ENCODE results near the gene ACTN4.
A peak's percentile ranks its signal among the peaks of the same experiment; 100 is the strongest.

Gene ACTN4

GRCh38 chr19:38708413-38709024 is 61.1 kb downstream of the ACTN4 start:
- DNase-seq: no peak

- no peak for DNase-seq
Observed at GRCh38 chr19:38709119-38709518, 61.7 kb downstream of the ACTN4 start.

- no peak for DNase-seq
Observed at GRCh38 chr19:38709671-38710415, 62.4 kb downstream of the ACTN4 start.

DNA sequence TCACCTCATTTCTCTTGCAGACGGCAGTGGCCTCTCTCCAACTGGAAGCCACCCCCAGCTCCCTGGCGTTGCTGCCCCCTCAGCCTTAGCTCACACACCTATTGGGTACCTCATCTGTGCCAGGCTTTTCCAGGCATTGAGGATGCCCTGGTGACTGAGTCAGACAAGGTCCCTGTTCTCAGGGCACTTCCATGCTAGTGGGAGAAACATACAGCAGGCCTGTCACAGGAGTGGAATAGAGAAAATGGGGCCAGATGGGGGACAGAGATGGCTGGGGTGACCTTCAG is 62.9 kb downstream of the ACTN4 start:
- DNase-seq: no peak

DNA sequence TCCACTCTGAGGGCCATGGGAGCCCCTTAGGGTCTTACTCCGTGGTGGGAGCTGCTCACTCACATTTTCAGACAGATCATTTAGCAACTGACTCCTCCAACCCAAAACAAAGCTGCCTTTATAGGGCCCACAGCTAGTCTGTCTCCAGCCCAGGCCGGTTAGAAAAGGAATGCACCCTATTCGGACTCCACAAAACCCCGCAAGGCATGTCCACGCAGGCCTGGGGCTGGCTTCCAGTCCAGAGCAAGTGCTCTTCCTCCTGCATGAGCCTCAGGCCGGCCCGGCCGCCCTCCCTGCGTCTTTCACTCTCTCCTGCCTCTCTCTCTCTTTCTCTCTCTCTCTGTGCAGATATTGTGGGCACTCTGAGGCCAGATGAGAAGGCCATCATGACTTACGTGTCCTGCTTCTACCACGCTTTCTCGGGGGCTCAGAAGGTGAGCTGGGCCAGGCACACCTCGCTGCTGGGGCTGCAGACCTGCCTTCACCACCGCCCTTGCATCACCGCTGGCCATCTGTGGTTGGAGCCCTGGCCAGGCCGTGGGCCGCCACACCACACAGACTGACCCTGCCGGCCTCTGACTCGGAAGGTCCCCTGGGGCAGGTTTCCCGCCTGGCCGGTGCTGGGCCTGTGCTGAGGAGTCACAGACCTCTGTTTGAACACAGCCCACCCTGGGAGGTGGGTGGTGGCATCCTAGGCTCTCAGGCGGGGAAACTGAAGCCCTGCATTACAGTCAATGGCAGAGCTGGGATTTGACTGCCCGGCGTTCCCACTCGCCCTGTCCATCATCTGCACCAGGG is 63.7 kb downstream of the ACTN4 start:
- DNase-seq: peak in 7 of 51 donors; percentile 14 to 37 (median 31)

DNA sequence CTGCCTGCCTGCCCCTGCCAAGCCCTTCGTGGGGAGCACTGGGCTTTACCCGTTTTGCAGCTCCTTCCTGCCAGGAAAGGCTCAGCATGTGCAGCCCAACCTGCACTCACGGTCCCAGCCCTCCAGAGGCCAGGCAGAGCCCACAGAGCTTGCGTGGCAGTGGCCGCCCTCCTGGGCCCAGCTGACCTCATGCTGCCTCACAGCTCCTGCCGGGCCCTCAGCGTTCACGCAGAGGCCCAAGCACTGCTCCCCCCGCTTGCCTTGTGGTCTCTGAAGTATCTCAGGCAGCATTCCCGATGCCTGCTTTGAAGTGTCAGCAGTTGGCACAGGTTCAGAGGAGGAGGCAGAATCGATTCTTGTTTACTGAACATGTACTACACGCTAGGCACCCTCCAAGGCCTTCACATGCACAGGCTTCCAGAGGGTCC is 64.3 kb downstream of the ACTN4 start:
- DNase-seq: peak in 2 of 51 donors; percentile 19 to 43

DNA sequence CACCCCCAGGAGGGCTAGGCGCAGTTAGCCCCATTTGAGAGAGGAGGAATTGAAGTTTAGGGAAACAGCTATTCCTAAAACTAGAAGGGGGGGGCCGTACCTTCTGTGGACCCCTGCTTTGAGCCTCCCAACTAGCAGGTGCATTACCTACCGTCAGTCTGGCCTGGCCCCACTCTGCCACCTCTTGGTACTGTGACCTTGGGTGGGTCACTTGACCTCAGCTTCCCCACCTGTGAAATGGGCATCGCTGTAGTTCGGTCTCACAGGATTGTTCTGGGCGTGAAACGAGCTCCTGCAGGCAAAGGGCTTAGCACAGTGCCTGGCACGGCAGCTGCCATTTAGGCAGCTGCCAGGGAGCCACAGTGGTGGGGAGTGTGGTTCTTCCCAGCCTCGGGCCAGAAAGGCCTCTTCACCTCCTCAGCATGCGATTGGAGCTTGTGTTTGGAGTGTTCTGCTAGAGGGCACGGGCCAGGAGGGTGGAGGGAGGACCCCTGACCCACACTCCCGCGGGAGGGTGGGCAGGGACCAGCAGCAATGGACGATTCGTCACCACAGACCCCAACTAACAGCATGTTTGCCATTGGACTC is 64.8 kb downstream of the ACTN4 start:
- DNase-seq: no peak

GRCh38 chr19:38713227-38713649 is 65.8 kb downstream of the ACTN4 start:
- DNase-seq: peak in 24 of 51 donors; percentile 10 to 53 (median 30)

DNA sequence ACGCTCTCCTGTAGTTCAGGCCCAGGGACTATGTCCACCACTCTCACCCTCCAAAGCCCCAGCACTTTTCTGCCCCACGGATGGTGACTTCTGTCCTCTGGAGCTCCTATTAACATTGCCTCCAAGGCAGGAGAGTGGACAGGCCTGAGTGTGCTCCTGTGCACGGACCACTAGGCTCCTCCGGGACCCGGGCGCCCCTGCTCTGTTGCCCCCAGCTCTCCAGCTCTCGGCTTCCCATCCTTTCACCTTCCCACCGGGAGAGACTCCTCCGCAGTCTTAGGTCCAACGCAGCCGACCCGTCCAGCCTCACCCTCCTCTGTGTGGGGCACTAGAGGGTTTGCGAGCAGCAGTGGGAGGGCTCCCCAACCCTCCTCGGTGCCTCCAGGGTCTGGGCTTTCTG is 66.4 kb downstream of the ACTN4 start:
- DNase-seq: no peak

GRCh38 chr19:38714354-38714778 is 66.9 kb downstream of the ACTN4 start:
- no peak for DNase-seq

- DNase-seq: no peak
Observed at GRCh38 chr19:38715555-38715954, 68.1 kb downstream of the ACTN4 start.

- DNase-seq: no peak
Observed at GRCh38 chr19:38717051-38717450, 69.6 kb downstream of the ACTN4 start.

GRCh38 chr19:38717855-38718254 is 70.4 kb downstream of the ACTN4 start:
- DNase-seq: no peak

GRCh38 chr19:38718747-38719543 is 71.5 kb downstream of the ACTN4 start:
- DNase-seq: peak in 41 of 51 donors; percentile 13 to 80 (median 52)

GRCh38 chr19:38719761-38720558 is 72.5 kb downstream of the ACTN4 start:
- peak in 3 of 51 donors; percentile 12 to 19 (median 16) for DNase-seq

- DNase-seq: no peak
Observed at GRCh38 chr19:38720559-38721236, 73.2 kb downstream of the ACTN4 start.

DNA sequence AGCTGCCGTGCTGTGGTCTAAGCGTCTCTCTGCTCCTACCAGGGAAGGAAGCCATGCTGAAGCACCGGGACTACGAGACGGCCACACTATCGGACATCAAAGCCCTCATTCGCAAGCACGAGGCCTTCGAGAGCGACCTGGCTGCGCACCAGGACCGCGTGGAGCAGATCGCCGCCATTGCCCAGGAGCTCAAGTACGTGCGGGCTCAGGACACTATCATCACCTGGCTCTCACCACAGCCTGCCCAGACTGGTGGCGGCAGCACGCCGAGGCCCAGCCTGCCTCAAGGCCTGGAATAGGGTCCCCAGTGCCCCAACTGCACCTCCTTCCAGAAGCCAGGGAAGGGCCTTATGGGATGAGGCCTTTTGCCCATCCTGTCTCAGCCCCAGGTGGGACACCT is 74.0 kb downstream of the ACTN4 start:
- peak in 1 of 51 donors; percentile 40 for DNase-seq

- peak in 44 of 51 donors; percentile 10 to 94 (median 74) for DNase-seq
Observed at GRCh38 chr19:38721979-38722773, 74.7 kb downstream of the ACTN4 start.
